Measurements from ENCODE around the gene KRT13.

Gene KRT13

GRCh38 chr17:41505007-41505808 is at the start of gene KRT13:
Gene KRT13, minus strand, starts transcription at chr17:41505612. Its CDS starts 62 bp downstream, at chr17:41505550.
- no peaks in the 10 kb centered on the region for H3K36me3 ChIP-seq (ENCODE audit: insufficient read depth, low read length)
- H2AFZ ChIP-seq (ENCODE audit: low read length) = no peak within 1 kb of the TSS
- no peak within 1 kb of the TSS for H3K4me2 ChIP-seq (ENCODE audit: low read length)
- no peaks in the 10 kb centered on the region for H3K4me1 ChIP-seq (ENCODE audit: insufficient read depth, low read length, severe bottlenecking)
- no peaks in the 10 kb centered on the region for H3K9me2 ChIP-seq (ENCODE audit: low read depth, low read length)
- no peaks in the 10 kb centered on the region for H4K20me1 ChIP-seq (ENCODE audit: insufficient read depth, low read length)
- no peaks in the 10 kb centered on the region; the same call in 1 of the 2 replicates for H3K27me3 ChIP-seq (ENCODE audit: insufficient read depth, low read length)
- no peaks in the 10 kb centered on the region for H3K79me2 ChIP-seq (ENCODE audit: insufficient read depth, low read length)
- H3K27ac ChIP-seq (ENCODE audit: low read depth, low read length, poor library complexity, severe bottlenecking) = no peak within 1 kb of the TSS
- no peak within 1 kb of the TSS for H3K4me3 ChIP-seq (ENCODE audit: low read depth, low read length, poor library complexity, severe bottlenecking)
- TF ChIP-seq CTCF (IDR thresholded peaks at IDR 0.05; ENCODE audit: low read length) (no peak), EZH2 (IDR thresholded peaks at IDR 0.05; ENCODE audit: borderline replicate concordance, low read length) (no peak)
- no peaks in the 10 kb centered on the region for H3K9me3 ChIP-seq (ENCODE audit: low read length)
- no peak within 1 kb of the TSS for H3K9ac ChIP-seq (ENCODE audit: low read length)
- no peaks in the 10 kb centered on the region for H3F3A ChIP-seq (ENCODE audit: insufficient read depth, low read length)

- H2AFZ ChIP-seq (ENCODE audit: low read length) = no peak overlapping the region
- H3K79me2 ChIP-seq (ENCODE audit: insufficient read depth, low read length) = no peaks in the 10 kb centered on the region
- no peaks in the 10 kb centered on the region for H3K4me1 ChIP-seq (ENCODE audit: insufficient read depth, low read length, severe bottlenecking)
- no peaks in the 10 kb centered on the region for H3K36me3 ChIP-seq (ENCODE audit: insufficient read depth, low read length)
- H3K27ac ChIP-seq (ENCODE audit: low read depth, low read length, poor library complexity, severe bottlenecking) = no peak overlapping the region
- no peaks in the 10 kb centered on the region for H4K20me1 ChIP-seq (ENCODE audit: insufficient read depth, low read length)
- H3K9me3 ChIP-seq (ENCODE audit: low read length) = no peaks in the 10 kb centered on the region
- H3F3A ChIP-seq (ENCODE audit: insufficient read depth, low read length) = no peaks in the 10 kb centered on the region
- no peak overlapping the region for H3K4me2 ChIP-seq (ENCODE audit: low read length)
- no peak overlapping the region for H3K9ac ChIP-seq (ENCODE audit: low read length)
- no peaks in the 10 kb centered on the region for H3K9me2 ChIP-seq (ENCODE audit: low read depth, low read length)
- H3K4me3 ChIP-seq (ENCODE audit: low read depth, low read length, poor library complexity, severe bottlenecking) = no peak overlapping the region
- no peaks in the 10 kb centered on the region for H3K27me3 ChIP-seq (ENCODE audit: insufficient read depth, low read length)
- TF ChIP-seq CTCF (IDR thresholded peaks at IDR 0.05; ENCODE audit: low read length) = no peak
- no peak for TF ChIP-seq EZH2 (IDR thresholded peaks at IDR 0.05; ENCODE audit: borderline replicate concordance, low read length)
These were observed 48.7 kb upstream of the KRT13 start for GRCh38 chr17:41553987-41554680.

- Histone ChIP-seq H3K9ac (ENCODE audit: low read length) (no peak overlapping the region), H3K27ac (ENCODE audit: low read depth, low read length, poor library complexity, severe bottlenecking) (no peak overlapping the region), H3K27me3 (ENCODE audit: insufficient read depth, low read length) (0 out of 2 replicates have a peak, but pooled peaks cover 4% of the 10 kb centered on the region), H4K20me1 (ENCODE audit: insufficient read depth, low read length) (no peaks in the 10 kb centered on the region), H3F3A (ENCODE audit: insufficient read depth, low read length) (no peaks in the 10 kb centered on the region), H3K9me3 (ENCODE audit: low read length) (no peaks in the 10 kb centered on the region), H3K4me1 (ENCODE audit: insufficient read depth, low read length, severe bottlenecking) (no peaks in the 10 kb centered on the region), H3K9me2 (ENCODE audit: low read depth, low read length) (no peaks in the 10 kb centered on the region), H3K36me3 (ENCODE audit: insufficient read depth, low read length) (no peaks in the 10 kb centered on the region), H3K4me2 (ENCODE audit: low read length) (no peak overlapping the region), H3K79me2 (ENCODE audit: insufficient read depth, low read length) (no peaks in the 10 kb centered on the region), H3K4me3 (ENCODE audit: low read depth, low read length, poor library complexity, severe bottlenecking) (no peak overlapping the region), H2AFZ (ENCODE audit: low read length) (no peak overlapping the region)
- TF ChIP-seq EZH2 (IDR thresholded peaks at IDR 0.05; ENCODE audit: borderline replicate concordance, low read length) (no peak), CTCF (IDR thresholded peaks at IDR 0.05; ENCODE audit: low read length) (no peak)
These were observed 47.8 kb upstream of the KRT13 start for GRCh38 chr17:41553176-41553575.

Measured in OCI-LY1 (cell line).